H1 (cell line): Measurements from ENCODE around the gene HARS1. TPM values are rescaled to one million over a fixed set of nuclear protein-coding genes. Genes with fewer than 3 reads are reported as not detected.

Source experiments
- CBX8 ChIP-seq: fragments of 300-800, 300-1000 bp; sonication (generic); IDR thresholded peaks from 2 replicates; pipeline ENCODE4 v1.7.1; 2016; ENCODE audit warnings: low read depth, low read length, borderline replicate concordance
- CTBP2 ChIP-seq: IDR thresholded peaks from 2 replicates; pipeline ENCODE4 v1.7.0; 2011; ENCODE audit warnings: borderline replicate concordance, mild to moderate bottlenecking, moderate library complexity, mixed read lengths, low read length; ENCODE audit not compliant: insufficient read depth, insufficient read length
- EGR1 ChIP-seq: IDR thresholded peaks from 2 replicates; pipeline ENCODE4 v1.6.1; 2011; ENCODE audit warnings: low read depth, low read length, borderline replicate concordance
- EP300 ChIP-seq, 2 experiments: IDR thresholded peaks; 1 replicate in 1 of 2; 2 replicates in 1 of 2; pipeline ENCODE4 v1.6.1; 2011 to 2012; ENCODE audit warnings: low read depth in 2 of 2, low read length in 2 of 2, mild to moderate bottlenecking in 2 of 2, borderline replicate concordance in 1 of 2, inconsistent platforms in 1 of 2, moderate library complexity in 1 of 2
- EZH2 ChIP-seq: fragments of 200-600 bp; sonication (generic); IDR thresholded peaks from 2 replicates; pipeline ENCODE4 v1.7.1; 2012; ENCODE audit warnings: low read depth, mild to moderate bottlenecking, moderate library complexity, low read length, inconsistent platforms; ENCODE audit not compliant: severe bottlenecking
- GABPA ChIP-seq: IDR thresholded peaks from 2 replicates; pipeline ENCODE4 v1.6.1; 2011; ENCODE audit warnings: mild to moderate bottlenecking, low read length, moderate library complexity, borderline replicate concordance; ENCODE audit not compliant: insufficient read depth
- HDAC2 ChIP-seq, 2 experiments: fragments of 300-600 bp in 1 of 2; sonication (generic) in 1 of 2; IDR thresholded peaks; 2 replicates each; pipeline ENCODE4 v1.6.1; 2011 to 2012; ENCODE audit warnings: low read depth in 2 of 2, low read length in 2 of 2, mild to moderate bottlenecking in 2 of 2, moderate library complexity in 2 of 2, borderline replicate concordance in 1 of 2, inconsistent platforms in 1 of 2
- JUN ChIP-seq: IDR thresholded peaks from 2 replicates; pipeline ENCODE4 v1.6.1; 2011; ENCODE audit warnings: low read depth, mild to moderate bottlenecking, improper control_type of control experiment, low read length
- JUND ChIP-seq: IDR thresholded peaks from 2 replicates; pipeline ENCODE4 v1.6.1; 2011; ENCODE audit warnings: mild to moderate bottlenecking, improper control_type of control experiment, low read length
- KDM1A ChIP-seq: fragments of 200-600, 300-600 bp; sonication (generic); IDR thresholded peaks from 2 replicates; pipeline ENCODE4 v1.7.1; 2016; ENCODE audit warnings: mild to moderate bottlenecking, low read length, borderline replicate concordance
- KDM4A ChIP-seq: IDR thresholded peaks from one replicate; pipeline ENCODE4 v1.7.1; 2012; ENCODE audit warnings: low read depth, mild to moderate bottlenecking, moderate library complexity, low read length, inconsistent platforms; ENCODE audit not compliant: severe bottlenecking
- RAD21 ChIP-seq, 2 experiments: IDR thresholded peaks in 1 of 2; conservative IDR thresholded peaks in 1 of 2; 2 replicates each; pipeline ENCODE4 v1.6.1; 2011; ENCODE audit warnings: low read depth in 2 of 2, low read length in 2 of 2, improper control_type of control experiment in 1 of 2, inconsistent platforms in 1 of 2, mild to moderate bottlenecking in 1 of 2, moderate library complexity in 1 of 2
- RFX5 ChIP-seq: IDR thresholded peaks from 2 replicates; pipeline ENCODE4 v1.6.1; 2011; ENCODE audit warnings: low read depth, low read length, improper control_type of control experiment, borderline replicate concordance
- RNF2 ChIP-seq: fragments of 200-900, 300-1000 bp; sonication (generic); IDR thresholded peaks from 2 replicates; pipeline ENCODE4 v1.7.1; 2016; ENCODE audit warnings: borderline replicate concordance, low read depth, mild to moderate bottlenecking, antibody characterized with exemption, low read length; ENCODE audit not compliant: poor library complexity, severe bottlenecking; ENCODE audit errors: missing control alignments
- SIRT6 ChIP-seq: IDR thresholded peaks from one replicate; pipeline ENCODE4 v1.7.1; 2012; ENCODE audit warnings: low read length, inconsistent platforms
- SUZ12 ChIP-seq: fragments of 200-600 bp; sonication (generic); IDR thresholded peaks from 2 replicates; pipeline ENCODE4 v1.6.1; 2012; ENCODE audit warnings: mild to moderate bottlenecking, inconsistent platforms, low read length, moderate library complexity, mixed read lengths
- TAF1 ChIP-seq: IDR thresholded peaks from 2 replicates; pipeline ENCODE4 v1.6.1; 2011; ENCODE audit warnings: mild to moderate bottlenecking, low read depth, low read length
- TBP ChIP-seq: IDR thresholded peaks from 2 replicates; pipeline ENCODE4 v1.6.1; 2011; ENCODE audit warnings: low read depth, low read length, improper control_type of control experiment
- ZNF274 ChIP-seq: IDR thresholded peaks from 2 replicates; pipeline ENCODE4 v1.7.0; 2012; ENCODE audit warnings: low read length, borderline replicate concordance; ENCODE audit errors: extremely low read depth
- polyA plus RNA-seq, 7 experiments: library from polyadenylated mRNA; depleted of rRNA in 3 of 7; stranded (reverse) in 5 of 7; unstranded in 2 of 7; fragments of >200 nt in 5 of 7; fragments of 200-250 nt in 2 of 7; gene quantifications; 1 replicate in 5 of 7; 2 replicates in 1 of 7; 4 replicates in 1 of 7; pipeline versions ENCODE4 v1.2.1 to v1.2.3, GENCODE V29; 2011 to 2013; ENCODE audit warnings: missing spikeins in 2 of 7, mixed read lengths in 2 of 7
- total RNA-seq: library from RNA; stranded (reverse); fragmentation: NEBNext Ultra II Directional; extraction: Animal tissue kit (Norgen Biotek cat#: 25700); gene quantifications from 2 replicates; pipeline ENCODE4 v1.2.1, GENCODE V29; 2021
- TF ChIP-seq, protein P1 (sequence below): IDR thresholded peaks from 2 replicates; pipeline ENCODE4 v1.6.1; 2012; ENCODE audit warnings: low read length, inconsistent platforms

HARS1 gene
- total and polyA plus RNA-seq, 2 of the 8 experiments (the other 6 are each of a cell fraction or from before 2014, with no cell fraction given): 27.8 to 56.8 TPM

GRCh38 chr5:140664359-140665119, 26.6 kb downstream of the HARS1 start, which contains the start of gene WDR55 (continued):
- TF ChIP-seq RNF2 (no peak), CTBP2 (peak; percentile 55), RAD21 (IDR thresholded peaks at IDR 0.05 in 1 of 2, conservative IDR thresholded peaks at IDR 0.05 in 1 of 2; ENCODE audit: low read depth in 2 of 2, low read length in 2 of 2) (no peak), JUN (no peak), HDAC2 (IDR thresholded peaks at IDR 0.05; ENCODE audit: borderline replicate concordance in 1 of 2, low read depth in 2 of 2, low read length in 2 of 2) (peak; percentile 67 to 86; a peak in 2 of 4 replicates), SUZ12 (no peak), SIRT6 (peak; percentile 80), JUND (no peak), KDM1A (no peak), EGR1 (peak; percentile 99), EZH2 (no peak), RFX5 (no peak), ZNF274 (no peak), EP300 (IDR thresholded peaks at IDR 0.05; ENCODE audit: borderline replicate concordance in 1 of 2, low read depth in 2 of 2, low read length in 2 of 2) (0 out of 3 replicates have a peak, but pooled peaks of 1 of the 2 experiments have one; percentile 11), TAF1 (peak; percentile 75; the same call in 1 of the 2 replicates), KDM4A (peak; percentile 70), CBX8 (no peak), TBP (peak; percentile 79), GABPA (peak; percentile 87)
- TF ChIP-seq, protein P1, sequence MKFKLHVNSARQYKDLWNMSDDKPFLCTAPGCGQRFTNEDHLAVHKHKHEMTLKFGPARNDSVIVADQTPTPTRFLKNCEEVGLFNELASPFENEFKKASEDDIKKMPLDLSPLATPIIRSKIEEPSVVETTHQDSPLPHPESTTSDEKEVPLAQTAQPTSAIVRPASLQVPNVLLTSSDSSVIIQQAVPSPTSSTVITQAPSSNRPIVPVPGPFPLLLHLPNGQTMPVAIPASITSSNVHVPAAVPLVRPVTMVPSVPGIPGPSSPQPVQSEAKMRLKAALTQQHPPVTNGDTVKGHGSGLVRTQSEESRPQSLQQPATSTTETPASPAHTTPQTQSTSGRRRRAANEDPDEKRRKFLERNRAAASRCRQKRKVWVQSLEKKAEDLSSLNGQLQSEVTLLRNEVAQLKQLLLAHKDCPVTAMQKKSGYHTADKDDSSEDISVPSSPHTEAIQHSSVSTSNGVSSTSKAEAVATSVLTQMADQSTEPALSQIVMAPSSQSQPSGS: no peak
